NCI-H2029 (cell line): ENCODE measurements around the gene CD99L2.

ENCODE experiments used
- DNase-seq: peaks from one replicate; lab custom pipeline; 2025; lab: John Stamatoyannopoulos, UW

The CD99L2 gene

GRCh38 chrX:150763303-150763797 is 135.1 kb downstream of the CD99L2 start:
- no peak for DNase-seq

GRCh38 chrX:150762258-150763165 is 136.0 kb downstream of the CD99L2 start:
- DNase-seq: no peak

- DNase-seq: no peak
Observed at GRCh38 chrX:150761819-150762216, 136.7 kb downstream of the CD99L2 start.

- no peak for DNase-seq
Observed at GRCh38 chrX:150761176-150761818, 137.2 kb downstream of the CD99L2 start.

GRCh38 chrX:150759568-150760416 is 138.7 kb downstream of the CD99L2 start:
- DNase-seq: no peak

GRCh38 chrX:150757371-150757770 is 141.1 kb downstream of the CD99L2 start:
- DNase-seq: no peak

GRCh38 chrX:150753968-150754367 is 144.5 kb downstream of the CD99L2 start:
- DNase-seq: no peak

- no peak for DNase-seq
Observed at GRCh38 chrX:150753357-150753756, 145.1 kb downstream of the CD99L2 start.

- no peak for DNase-seq
Observed at GRCh38 chrX:150752124-150752523, 146.3 kb downstream of the CD99L2 start.

GRCh38 chrX:150736475-150736874 is 162.0 kb downstream of the CD99L2 start:
- no peak for DNase-seq

GRCh38 chrX:150731795-150732194 is 166.7 kb downstream of the CD99L2 start:
- no peak for DNase-seq

- no peak for DNase-seq
Observed at GRCh38 chrX:150730719-150731118, 167.7 kb downstream of the CD99L2 start.

GRCh38 chrX:150729956-150730355 is 168.5 kb downstream of the CD99L2 start:
- DNase-seq: no peak

GRCh38 chrX:150719621-150720020 is 178.8 kb downstream of the CD99L2 start:
- no peak for DNase-seq
